DND-41 (cell line): Measurements from ENCODE around the gene MAU2.
A peak's percentile ranks its signal among the peaks of the same experiment; 100 is the strongest.

ENCODE experiments used
- ATAC-seq: fragments of 200-7000 bp; cut with Tn5 transposase; 3 replicates; pipeline ENCODE4 v1.9.1; 2021; ENCODE audit warnings: low read depth; ENCODE audit not compliant: insufficient read depth
- DNase-seq: peaks from one replicate; pipeline ENCODE4 v3.0.0-alpha.2; 2020
- H2AFZ ChIP-seq: 2 replicates; pipeline ENCODE4 v1.6.0; 2012; ENCODE audit warnings: low read depth, low read length
- H3K27ac ChIP-seq: 2 replicates; pipeline ENCODE4 v1.5.1; 2012; ENCODE audit warnings: low read length, inconsistent platforms
- H3K27me3 ChIP-seq: fragments of 200-600 bp; sonication (generic); 2 replicates; pipeline ENCODE4 v1.6.0; 2012; ENCODE audit warnings: low read length, mild to moderate bottlenecking, inconsistent platforms; ENCODE audit not compliant: insufficient read depth, poor library complexity
- H3K36me3 ChIP-seq: 2 replicates; pipeline ENCODE4 v1.5.1; 2012; ENCODE audit warnings: low read length, inconsistent platforms; ENCODE audit not compliant: insufficient read depth
- H3K4me1 ChIP-seq: 2 replicates; pipeline ENCODE4 v1.5.1; 2012; ENCODE audit warnings: mild to moderate bottlenecking, low read length; ENCODE audit not compliant: insufficient read depth
- H3K4me2 ChIP-seq: 2 replicates; pipeline ENCODE4 v1.6.0; 2012; ENCODE audit warnings: mild to moderate bottlenecking, moderate library complexity, low read length, inconsistent platforms; ENCODE audit not compliant: insufficient read depth
- H3K4me3 ChIP-seq, 2 experiments: fragments of 200-600 bp in 1 of 2; shearing (Covaris generic) in 1 of 2; 2 replicates each; pipeline ENCODE4 v1.5.1; 2012 to 2016; ENCODE audit warnings: inconsistent platforms in 2 of 2, low read length in 2 of 2, mild to moderate bottlenecking in 2 of 2, low read depth in 1 of 2, moderate library complexity in 1 of 2
- H3K79me2 ChIP-seq: 2 replicates; pipeline ENCODE4 v1.6.0; 2012; ENCODE audit warnings: low read length, inconsistent platforms; ENCODE audit not compliant: insufficient read depth
- H3K9ac ChIP-seq: 2 replicates; pipeline ENCODE4 v1.6.0; 2012; ENCODE audit warnings: low read depth, mild to moderate bottlenecking, inconsistent platforms, low read length, moderate library complexity
- H3K9me3 ChIP-seq: 2 replicates; pipeline ENCODE4 v1.5.1; 2012; ENCODE audit warnings: low read length, moderate library complexity, mild to moderate bottlenecking, inconsistent platforms; ENCODE audit not compliant: insufficient read depth, severe bottlenecking
- H4K20me1 ChIP-seq: 2 replicates; pipeline ENCODE4 v1.6.0; 2012; ENCODE audit warnings: low read length; ENCODE audit not compliant: insufficient read depth
- EZH2 ChIP-seq: IDR thresholded peaks from 3 replicates; pipeline ENCODE4 v1.6.1; 2012; ENCODE audit warnings: borderline replicate concordance, low read depth, mild to moderate bottlenecking, moderate library complexity, low read length, inconsistent platforms; ENCODE audit not compliant: severe bottlenecking
- TF ChIP-seq, protein P1 (sequence below): IDR thresholded peaks from 2 replicates; pipeline ENCODE4 v1.5.1; 2012; ENCODE audit warnings: borderline replicate concordance, low read length, moderate library complexity, mild to moderate bottlenecking; ENCODE audit not compliant: poor library complexity, severe bottlenecking; ENCODE audit errors: extremely low read depth

MAU2 gene

GRCh38 chr19:19356500-19356899, 35.9 kb downstream of the MAU2 start:
- H3K79me2 ChIP-seq, result no peaks in the 10 kb centered on the region
- DNase-seq (no peak), ATAC-seq (no peak)
- no peaks in the 10 kb centered on the region for H3K9me3 ChIP-seq
- H3K9ac ChIP-seq, result no peak overlapping the region
- peaks cover 57% of the 10 kb centered on the region for H3K36me3 ChIP-seq
- peaks cover 6% of the 10 kb centered on the region; the same call in 1 of the 2 replicates for H3K4me1 ChIP-seq
- H4K20me1 ChIP-seq, result peaks cover 3% of the 10 kb centered on the region; the same call in 1 of the 2 replicates
- no peaks in the 10 kb centered on the region for H3K27me3 ChIP-seq
- TF ChIP-seq EZH2, result no peak
- TF ChIP-seq, protein P1, sequence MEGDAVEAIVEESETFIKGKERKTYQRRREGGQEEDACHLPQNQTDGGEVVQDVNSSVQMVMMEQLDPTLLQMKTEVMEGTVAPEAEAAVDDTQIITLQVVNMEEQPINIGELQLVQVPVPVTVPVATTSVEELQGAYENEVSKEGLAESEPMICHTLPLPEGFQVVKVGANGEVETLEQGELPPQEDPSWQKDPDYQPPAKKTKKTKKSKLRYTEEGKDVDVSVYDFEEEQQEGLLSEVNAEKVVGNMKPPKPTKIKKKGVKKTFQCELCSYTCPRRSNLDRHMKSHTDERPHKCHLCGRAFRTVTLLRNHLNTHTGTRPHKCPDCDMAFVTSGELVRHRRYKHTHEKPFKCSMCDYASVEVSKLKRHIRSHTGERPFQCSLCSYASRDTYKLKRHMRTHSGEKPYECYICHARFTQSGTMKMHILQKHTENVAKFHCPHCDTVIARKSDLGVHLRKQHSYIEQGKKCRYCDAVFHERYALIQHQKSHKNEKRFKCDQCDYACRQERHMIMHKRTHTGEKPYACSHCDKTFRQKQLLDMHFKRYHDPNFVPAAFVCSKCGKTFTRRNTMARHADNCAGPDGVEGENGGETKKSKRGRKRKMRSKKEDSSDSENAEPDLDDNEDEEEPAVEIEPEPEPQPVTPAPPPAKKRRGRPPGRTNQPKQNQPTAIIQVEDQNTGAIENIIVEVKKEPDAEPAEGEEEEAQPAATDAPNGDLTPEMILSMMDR, result no peak
- no peak overlapping the region for H3K4me2 ChIP-seq
- no peak overlapping the region for H3K27ac ChIP-seq
- H3K4me3 ChIP-seq, result no peak overlapping the region
- no peak overlapping the region for H2AFZ ChIP-seq

DNA sequence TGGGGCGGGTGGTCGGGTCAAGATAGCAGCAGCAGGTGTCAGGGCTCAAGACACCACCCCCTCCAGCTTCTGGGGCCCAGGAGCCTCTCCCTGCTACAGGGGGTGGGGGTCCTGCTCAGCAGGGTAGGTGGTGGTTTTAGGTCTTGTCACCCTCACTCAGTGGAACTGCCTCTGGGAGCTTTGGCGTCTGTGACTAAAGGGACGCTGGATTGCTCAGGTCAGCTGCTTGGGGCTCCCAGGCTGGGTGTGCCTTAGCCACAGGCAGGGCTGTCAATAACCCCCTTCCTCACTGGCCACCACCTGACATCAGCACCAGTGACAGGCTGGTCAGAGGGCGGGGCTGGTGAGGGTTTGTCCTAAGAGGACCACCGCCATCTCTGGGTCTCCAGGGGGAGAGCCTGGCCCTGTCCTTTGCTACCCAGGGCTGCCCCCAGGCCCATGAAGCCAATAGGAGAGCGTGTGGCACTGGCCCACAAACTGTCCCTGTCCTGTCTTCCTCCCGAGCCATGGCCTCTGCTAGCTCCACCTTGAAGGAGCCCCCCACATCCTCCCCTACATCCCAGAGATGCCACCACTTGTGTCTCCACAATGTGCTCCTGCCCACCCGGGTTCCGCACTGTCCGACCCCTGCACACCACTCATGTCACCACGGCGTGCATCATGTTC, 36.4 kb downstream of the MAU2 start:
- Histone ChIP-seq H3K36me3 (peaks cover 53% of the 10 kb centered on the region), H3K27ac (no peak overlapping the region), H3K79me2 (no peaks in the 10 kb centered on the region), H4K20me1 (peaks cover 3% of the 10 kb centered on the region; the same call in 1 of the 2 replicates), H3K27me3 (no peaks in the 10 kb centered on the region), H3K4me2 (no peak overlapping the region), H2AFZ (no peak overlapping the region), H3K4me1 (peaks cover 6% of the 10 kb centered on the region; the same call in 1 of the 2 replicates), H3K9ac (no peak overlapping the region), H3K4me3 (no peak overlapping the region), H3K9me3 (no peaks in the 10 kb centered on the region)
- DNase-seq (no peak), ATAC-seq (no peak)
- TF ChIP-seq EZH2, result no peak
- TF ChIP-seq, protein P1, result no peak

DNA sequence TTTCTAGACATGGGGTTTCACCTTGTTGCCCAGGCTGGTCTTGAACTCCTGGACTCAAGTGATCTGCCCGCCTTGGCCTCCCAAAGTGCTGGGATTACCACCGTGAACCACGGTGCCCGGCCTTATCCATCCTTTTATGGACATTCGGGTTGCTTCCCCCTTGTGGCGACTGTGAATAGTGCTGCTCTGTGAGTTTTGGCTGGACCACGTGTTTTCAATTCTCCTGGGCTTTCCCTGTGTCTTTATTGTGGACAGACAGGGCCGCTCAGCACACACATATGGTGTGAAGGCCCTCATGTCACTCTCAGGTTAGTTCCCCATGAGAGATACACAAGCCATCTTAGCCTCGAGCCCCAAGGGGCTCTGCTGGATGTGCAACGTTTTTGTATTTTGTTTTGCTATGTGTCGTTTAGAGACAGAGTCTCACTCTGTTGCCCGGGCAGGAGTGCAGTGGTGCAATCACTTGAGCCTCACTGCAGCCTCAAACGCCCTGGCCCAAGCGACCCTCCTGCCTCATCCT, 40.5 kb downstream of the MAU2 start:
- peak; percentile 74 for DNase-seq
- Histone ChIP-seq H3K9ac (no peak overlapping the region), H3K79me2 (no peaks in the 10 kb centered on the region), H4K20me1 (no peaks in the 10 kb centered on the region), H3K4me3 (no peak overlapping the region), H3K4me1 (peaks cover 27% of the 10 kb centered on the region), H3K27me3 (no peaks in the 10 kb centered on the region), H3K9me3 (no peaks in the 10 kb centered on the region), H3K36me3 (peaks cover 12% of the 10 kb centered on the region), H3K4me2 (no peak overlapping the region), H3K27ac (no peak overlapping the region), H2AFZ (peak overlapping the region; percentile 51; the same call in 1 of the 2 replicates)
- ATAC-seq, result peak; percentile 62
- TF ChIP-seq, protein P1, result peak; percentile 82
- TF ChIP-seq EZH2, result no peak
